Trophoblast cell (in vitro differentiated cells and primary cell): Measurements from ENCODE around the gene TCF12.
"Not testable (repeated sequence)": the region's sequence is repeated elsewhere in the genome, so short reads cannot be mapped to it uniquely, and the experiment has no call there.

Experiments
- DNase-seq, 2 donors: peaks; one replicate each; pipeline ENCODE4 v3.0.0-alpha.2; 2016
- H2AFZ ChIP-seq: 2 replicates; pipeline ENCODE4 v1.6.1; 2013; ENCODE audit warnings: low read length, moderate library complexity, mild to moderate bottlenecking; ENCODE audit not compliant: insufficient read depth, poor library complexity
- H2AK5ac ChIP-seq: 2 replicates; pipeline ENCODE4 v1.6.1; 2013; ENCODE audit warnings: mild to moderate bottlenecking, low read length
- H2BK120ac ChIP-seq: 2 replicates; pipeline ENCODE4 v1.6.1; 2013; ENCODE audit warnings: low read length, mild to moderate bottlenecking, moderate library complexity; ENCODE audit not compliant: insufficient read depth, poor library complexity
- H2BK12ac ChIP-seq: 2 replicates; pipeline ENCODE4 v1.6.1; 2013; ENCODE audit warnings: mild to moderate bottlenecking, low read length, moderate library complexity
- H2BK5ac ChIP-seq: 2 replicates; pipeline ENCODE4 v1.6.1; 2013; ENCODE audit warnings: low read length, low read depth, moderate library complexity, mild to moderate bottlenecking; ENCODE audit not compliant: poor library complexity
- H3K14ac ChIP-seq: 2 replicates; pipeline ENCODE4 v1.6.1; 2013; ENCODE audit warnings: mild to moderate bottlenecking, low read length
- H3K18ac ChIP-seq: 2 replicates; pipeline ENCODE4 v1.6.1; 2013; ENCODE audit warnings: mild to moderate bottlenecking, low read length
- H3K23ac ChIP-seq: 2 replicates; pipeline ENCODE4 v1.6.1; 2013; ENCODE audit warnings: low read length
- H3K27ac ChIP-seq: 2 replicates; pipeline ENCODE4 v1.5.1; 2013; ENCODE audit warnings: low read depth, mild to moderate bottlenecking, inconsistent platforms, low read length, moderate library complexity
- H3K27me3 ChIP-seq: 2 replicates; pipeline ENCODE4 v1.6.1; 2013; ENCODE audit warnings: inconsistent platforms, mild to moderate bottlenecking, low read length, moderate library complexity; ENCODE audit not compliant: insufficient read depth
- H3K36me3 ChIP-seq, 2 experiments: 1 replicate in 1 of 2; 2 replicates in 1 of 2; pipeline ENCODE4 v1.6.1; 2013; ENCODE audit warnings: low read length in 2 of 2, mild to moderate bottlenecking in 2 of 2, moderate library complexity in 1 of 2; ENCODE audit not compliant: insufficient read depth in 2 of 2, control insufficient read depth in 1 of 2
- H3K4ac ChIP-seq: 2 replicates; pipeline ENCODE4 v1.6.1; 2013; ENCODE audit warnings: low read depth, mild to moderate bottlenecking, low read length, moderate library complexity
- H3K4me1 ChIP-seq, 2 experiments: 1 replicate in 1 of 2; 2 replicates in 1 of 2; pipeline ENCODE4 v1.6.1; 2013; ENCODE audit warnings: low read length in 2 of 2, mild to moderate bottlenecking in 2 of 2, moderate library complexity in 1 of 2; ENCODE audit not compliant: insufficient read depth in 2 of 2, control insufficient read depth in 1 of 2
- H3K4me2 ChIP-seq: 2 replicates; pipeline ENCODE4 v1.6.1; 2013; ENCODE audit warnings: inconsistent platforms, mild to moderate bottlenecking, low read length, moderate library complexity
- H3K4me3 ChIP-seq: 2 replicates; pipeline ENCODE4 v1.5.1; 2013; ENCODE audit warnings: mild to moderate bottlenecking, low read depth, low read length, inconsistent platforms
- H3K79me1 ChIP-seq: one replicate; pipeline ENCODE4 v1.6.1; 2013; ENCODE audit warnings: low read length
- H3K79me2 ChIP-seq: 2 replicates; pipeline ENCODE4 v1.6.1; 2013; ENCODE audit warnings: low read length, mild to moderate bottlenecking; ENCODE audit not compliant: control insufficient read depth, insufficient read depth, poor library complexity
- H3K9ac ChIP-seq: 2 replicates; pipeline ENCODE4 v1.6.1; 2013; ENCODE audit warnings: mild to moderate bottlenecking, low read length
- H3K9me3 ChIP-seq: 2 replicates; pipeline ENCODE4 v1.6.1; 2013; ENCODE audit warnings: low read depth, mild to moderate bottlenecking, control low read depth, inconsistent platforms, low read length; ENCODE audit not compliant: insufficient read depth
- H4K12ac ChIP-seq: 2 replicates; pipeline ENCODE4 v1.6.1; 2013; ENCODE audit warnings: low read depth, mild to moderate bottlenecking, low read length, moderate library complexity
- H4K8ac ChIP-seq: 2 replicates; pipeline ENCODE4 v1.6.1; 2013; ENCODE audit warnings: low read depth, mild to moderate bottlenecking, low read length, moderate library complexity
- H4K91ac ChIP-seq: one replicate; pipeline ENCODE4 v1.6.1; 2013; ENCODE audit warnings: low read depth, mild to moderate bottlenecking, low read length, moderate library complexity
- WGBS: extraction: QIAGEN DNeasy Blood & Tissue Kit; methylation state at CpG from one replicate; pipeline ENCODE4 v1.1.7; 2013; ENCODE audit warnings: missing lambda C conversion rate; ENCODE audit not compliant: insufficient read length, insufficient coverage; ENCODE audit errors: extremely low coverage; 5-methylcytosine and 5-hydroxymethylcytosine counted together

Gene TCF12

GRCh38 chr15:56932509-56932868, 14.0 kb downstream of the TCF12 start:
- no CpG with 5 or more reads among the region's 4 CpGs for WGBS
- H3K36me3 ChIP-seq: not testable (repeated sequence)

GRCh38 chr15:56933410-56933809, 15.0 kb downstream of the TCF12 start:
- no peaks in the 10 kb centered on the region for H3K9me3 ChIP-seq
- no peaks in the 10 kb centered on the region for H3K36me3 ChIP-seq
- peaks cover 0 to 2% of the 10 kb centered on the region in 2 experiments for H3K4me1 ChIP-seq
- H3K23ac ChIP-seq: no peak overlapping the region
- no peak overlapping the region for H2BK120ac ChIP-seq
- no peak overlapping the region for H2AK5ac ChIP-seq
- H3K27me3 ChIP-seq: no peaks in the 10 kb centered on the region
- H2AFZ ChIP-seq: no peak overlapping the region
- H2BK12ac ChIP-seq: no peak overlapping the region
- H3K18ac ChIP-seq: no peak overlapping the region
- no peak overlapping the region for H3K4me2 ChIP-seq
- WGBS: no CpG with 5 or more reads among the region's 1 CpG
- peaks cover 2% of the 10 kb centered on the region for H3K79me2 ChIP-seq
- no peak for DNase-seq
- H2BK5ac ChIP-seq: no peak overlapping the region
- H3K27ac ChIP-seq: no peak overlapping the region
- H4K91ac ChIP-seq: no peak overlapping the region
- no peaks in the 10 kb centered on the region for H3K79me1 ChIP-seq
- H3K4ac ChIP-seq: no peak overlapping the region
- no peak overlapping the region for H3K9ac ChIP-seq
- no peak overlapping the region for H4K12ac ChIP-seq
- H4K8ac ChIP-seq: no peak overlapping the region
- H3K14ac ChIP-seq: no peak overlapping the region
- H3K4me3 ChIP-seq: no peak overlapping the region

More at GRCh38 chr15:56932509-56932868, 14.0 kb downstream of the TCF12 start:
- H3K4ac ChIP-seq, H4K8ac ChIP-seq, DNase-seq, H3K27me3 ChIP-seq, H4K91ac ChIP-seq, H4K12ac ChIP-seq, H3K4me2 ChIP-seq, H3K27ac ChIP-seq, H3K23ac ChIP-seq, H3K9me3 ChIP-seq, H2AK5ac ChIP-seq, H3K14ac ChIP-seq, H2AFZ ChIP-seq, H2BK12ac ChIP-seq, H2BK120ac ChIP-seq, H3K79me2 ChIP-seq, H3K4me3 ChIP-seq, H3K18ac ChIP-seq, H3K9ac ChIP-seq, H3K79me1 ChIP-seq, H2BK5ac ChIP-seq, H3K4me1 ChIP-seq: not testable (repeated sequence)

- no peak overlapping the region for H3K18ac ChIP-seq
- no peak overlapping the region for H2AFZ ChIP-seq
- H3K4me2 ChIP-seq: no peak overlapping the region
- no peak overlapping the region for H2AK5ac ChIP-seq
- H4K8ac ChIP-seq: no peak overlapping the region
- DNase-seq: no peak
- H3K14ac ChIP-seq: no peak overlapping the region
- H2BK120ac ChIP-seq: no peak overlapping the region
- no peak overlapping the region for H3K4ac ChIP-seq
- H3K79me2 ChIP-seq: peaks cover 2% of the 10 kb centered on the region
- H3K4me1 ChIP-seq: peaks cover 0 to 2% of the 10 kb centered on the region in 2 experiments
- H3K27me3 ChIP-seq: no peaks in the 10 kb centered on the region
- no peak overlapping the region for H2BK12ac ChIP-seq
- H3K27ac ChIP-seq: no peak overlapping the region
- no peaks in the 10 kb centered on the region for H3K79me1 ChIP-seq
- no peak overlapping the region for H4K12ac ChIP-seq
- H3K36me3 ChIP-seq: no peaks in the 10 kb centered on the region
- H3K23ac ChIP-seq: no peak overlapping the region
- no peak overlapping the region for H3K4me3 ChIP-seq
- H4K91ac ChIP-seq: no peak overlapping the region
- no peak overlapping the region for H2BK5ac ChIP-seq
- H3K9me3 ChIP-seq: no peaks in the 10 kb centered on the region
- no peak overlapping the region for H3K9ac ChIP-seq
Observed at GRCh38 chr15:56933811-56934210, 15.4 kb downstream of the TCF12 start.

GRCh38 chr15:56934269-56934668, 15.8 kb downstream of the TCF12 start:
- Histone ChIP-seq H4K8ac (no peak overlapping the region), H3K79me2 (peaks cover 2% of the 10 kb centered on the region), H2AFZ (no peak overlapping the region), H3K9me3 (no peaks in the 10 kb centered on the region), H3K36me3 (no peaks in the 10 kb centered on the region), H2BK120ac (no peak overlapping the region), H3K9ac (no peak overlapping the region), H3K4me1 (no peaks in the 10 kb centered on the region), H3K4ac (no peak overlapping the region), H3K79me1 (no peaks in the 10 kb centered on the region), H2BK12ac (no peak overlapping the region), H3K23ac (no peak overlapping the region), H3K27me3 (no peaks in the 10 kb centered on the region), H4K12ac (no peak overlapping the region), H2BK5ac (no peak overlapping the region), H3K4me2 (no peak overlapping the region), H3K27ac (no peak overlapping the region), H4K91ac (no peak overlapping the region), H2AK5ac (no peak overlapping the region), H3K4me3 (no peak overlapping the region), H3K18ac (no peak overlapping the region), H3K14ac (no peak overlapping the region)
- DNase-seq: peak in 1 of 2 donors; percentile 18
- no CpG with 5 or more reads among the region's 5 CpGs for WGBS
